GM12878 (cell line): ENCODE data around the gene FBXO42.

Experiments
- ASH2L ChIP-seq: fragments of 300-600, 200-600 bp; sonication (generic); IDR thresholded peaks from 2 replicates; pipeline ENCODE4 v1.6.1; 2017; ENCODE audit warnings: low read depth, mild to moderate bottlenecking, borderline replicate concordance
- CHD2 ChIP-seq: IDR thresholded peaks from 2 replicates; pipeline ENCODE4 v1.6.1; 2011; ENCODE audit warnings: low read depth, low read length, improper control_type of control experiment, borderline replicate concordance
- CTCF ChIP-seq, 3 experiments: IDR thresholded peaks in 2 of 3; conservative IDR thresholded peaks in 1 of 3; 2 replicates each; pipeline ENCODE4 v1.5.1; 2011; ENCODE audit warnings: low read depth in 3 of 3, low read length in 3 of 3, mild to moderate bottlenecking in 3 of 3, control low read depth in 2 of 3, moderate library complexity in 2 of 3, inconsistent platforms in 1 of 3, mixed read lengths in 1 of 3; ENCODE audit not compliant: control insufficient read depth in 2 of 3, insufficient read depth in 1 of 3; ENCODE audit errors: extremely low read depth in 1 of 3
- MYC ChIP-seq: IDR thresholded peaks from 2 replicates; pipeline ENCODE4 v1.6.1; 2011; ENCODE audit warnings: mild to moderate bottlenecking, low read length, moderate library complexity, inconsistent platforms; ENCODE audit not compliant: insufficient read depth, insufficient replicate concordance, insufficient read length, severe bottlenecking
- NBN ChIP-seq: fragments of 450-650 bp; IDR thresholded peaks from 2 replicates; pipeline ENCODE4 v1.6.1; 2016
- POLR2A ChIP-seq: IDR thresholded peaks from 2 replicates; pipeline ENCODE4 v1.6.1; 2011; ENCODE audit warnings: low read depth, mild to moderate bottlenecking, low read length
- POLR2AphosphoS5 ChIP-seq: IDR thresholded peaks from 2 replicates; pipeline ENCODE4 v1.6.1; 2011; ENCODE audit warnings: mild to moderate bottlenecking, low read length, inconsistent platforms
- RAD21 ChIP-seq: IDR thresholded peaks from 2 replicates; pipeline ENCODE4 v1.6.1; 2011; ENCODE audit warnings: mild to moderate bottlenecking, low read depth, low read length, moderate library complexity; ENCODE audit not compliant: insufficient read depth
- USF2 ChIP-seq: IDR thresholded peaks from 2 replicates; pipeline ENCODE4 v1.6.1; 2011; ENCODE audit warnings: low read depth, low read length, improper control_type of control experiment, borderline replicate concordance
- ZBTB11 ChIP-seq: fragments of 450-650 bp; formaldehyde crosslinking; IDR thresholded peaks from 2 replicates; pipeline ENCODE4 v1.5.0; 2022; ENCODE audit warnings: mild to moderate bottlenecking, missing genetic modification characterization

- no peak for TF ChIP-seq CHD2
- TF ChIP-seq POLR2A, result no peak
- no peak for TF ChIP-seq USF2
- no peak for TF ChIP-seq ZBTB11 (CRISPR knock-in tag)
- no peak for TF ChIP-seq POLR2AphosphoS5
- TF ChIP-seq RAD21, result no peak
- TF ChIP-seq ASH2L, result no peak
- TF ChIP-seq NBN, result no peak
- TF ChIP-seq CTCF (IDR thresholded peaks at IDR 0.05 in 2 of 3, conservative IDR thresholded peaks at IDR 0.05 in 1 of 3; ENCODE audit: control insufficient read depth in 2 of 3, extremely low read depth in 1 of 3, insufficient read depth in 1 of 3, low read depth in 3 of 3, low read length in 3 of 3), result no peak
- no peak for TF ChIP-seq MYC
Observed at GRCh38 chr1:16199157-16199501, 153.2 kb downstream of the FBXO42 start.
